Upper lobe of right lung (tissue), 1 donor: Measurements from ENCODE around the gene ACOXL. TPM values are rescaled to one million over a fixed set of nuclear protein-coding genes. Genes with fewer than 3 reads are reported as not detected.
A peak's percentile ranks its signal among the peaks of the same experiment; 100 is the strongest.

Source experiments
- ATAC-seq: fragments of 200-7000 bp; cut with Tn5 transposase; one replicate; pipeline ENCODE4 v1.9.1; 2020; ENCODE audit warnings: mild to moderate bottlenecking, moderate library complexity
- DNase-seq: peaks from one replicate; pipeline ENCODE4 v3.0.0-alpha.2; 2020
- H3K27ac ChIP-seq: fragments of 200-600 bp; one replicate; pipeline ENCODE4 v1.8.0; 2022
- H3K27me3 ChIP-seq: fragments of 200-600 bp; one replicate; pipeline ENCODE4 v1.8.0; 2022; ENCODE audit warnings: mild to moderate bottlenecking
- H3K36me3 ChIP-seq: fragments of 200-600 bp; one replicate; pipeline ENCODE4 v1.8.0; 2022
- H3K4me1 ChIP-seq: fragments of 200-600 bp; one replicate; pipeline ENCODE4 v1.8.0; 2022
- H3K4me3 ChIP-seq: fragments of 200-600 bp; one replicate; pipeline ENCODE4 v1.8.0; 2022; ENCODE audit warnings: mild to moderate bottlenecking
- H3K9me3 ChIP-seq: fragments of 200-600 bp; one replicate; pipeline ENCODE4 v1.8.0; 2022
- CTCF ChIP-seq: fragments of 200-600 bp; IDR thresholded peaks from one replicate; pipeline ENCODE4 v1.8.0; 2022; ENCODE audit warnings: antibody characterized with exemption
- intact Hi-C: fragments of 100-400 bp; cut with DNase I; formaldehyde crosslinking; loops from one replicate; pipeline ENCODE4 v1.11.0; 2022
- total RNA-seq: library from RNA; stranded (reverse); fragmentation: NEBNext Ultra II Directional; extraction: Animal tissue kit (Norgen Biotek cat#: 25700); gene quantifications from one replicate; pipeline ENCODE4 v1.2.1, GENCODE V29; 2021
- donor health status: DM: no; HTN: yes; CAD: no; lungs with severe emphysema.

Gene ACOXL
- total RNA-seq, 1 donor from 2014 or later: 47.5 TPM

GRCh38 chr2:111121828-111122630, 389.7 kb downstream of the ACOXL start:
- H3K4me3 ChIP-seq: peak overlapping the region; percentile 91
- DNase-seq: peak; percentile 95
- H3K27me3 ChIP-seq: peaks cover 4% of the 10 kb centered on the region
- peaks cover 37% of the 10 kb centered on the region for H3K4me1 ChIP-seq
- no peaks in the 10 kb centered on the region for H3K9me3 ChIP-seq
- intact Hi-C loops: no loop called here
- no peak for TF ChIP-seq CTCF
- H3K27ac ChIP-seq: peak overlapping the region; percentile 77
- H3K36me3 ChIP-seq: peaks cover 31% of the 10 kb centered on the region
- peak; percentile 86 for ATAC-seq

- peak; percentile 47 for ATAC-seq
Measured at GRCh38 chr2:111122631-111123421, 390.5 kb downstream of the ACOXL start.

GRCh38 chr2:111123751-111124150, 391.4 kb downstream of the ACOXL start:
- ATAC-seq: no peak
- H3K4me1 ChIP-seq: peaks cover 21% of the 10 kb centered on the region
- TF ChIP-seq CTCF: no peak
- no peak overlapping the region for H3K27ac ChIP-seq
- H3K27me3 ChIP-seq: peaks cover 2% of the 10 kb centered on the region
- H3K4me3 ChIP-seq: peak overlapping the region; percentile 91
- no peaks in the 10 kb centered on the region for H3K9me3 ChIP-seq
- peaks cover 39% of the 10 kb centered on the region for H3K36me3 ChIP-seq
- intact Hi-C loops: no loop called here
- DNase-seq: no peak

More at GRCh38 chr2:111122631-111123421, 390.5 kb downstream of the ACOXL start:
- Histone ChIP-seq H3K4me3 (peak overlapping the region; percentile 91), H3K9me3 (no peaks in the 10 kb centered on the region), H3K4me1 (peaks cover 29% of the 10 kb centered on the region), H3K27me3 (peaks cover 4% of the 10 kb centered on the region), H3K27ac (peak overlapping the region; percentile 84), H3K36me3 (peaks cover 31% of the 10 kb centered on the region)
- TF ChIP-seq CTCF: no peak
- DNase-seq: peak; percentile 88
- intact Hi-C loops: no loop called here

GRCh38 chr2:111126581-111126980, 394.2 kb downstream of the ACOXL start:
- no peaks in the 10 kb centered on the region for H3K9me3 ChIP-seq
- DNase-seq (no peak), ATAC-seq (no peak)
- no peak for TF ChIP-seq CTCF
- H3K27ac ChIP-seq: no peak overlapping the region
- intact Hi-C loops: no loop called here
- H3K4me3 ChIP-seq: no peak overlapping the region
- H3K27me3 ChIP-seq: no peaks in the 10 kb centered on the region
- H3K4me1 ChIP-seq: peaks cover 17% of the 10 kb centered on the region
- H3K36me3 ChIP-seq: peaks cover 53% of the 10 kb centered on the region

- ATAC-seq (no peak), DNase-seq (no peak)
- Histone ChIP-seq H3K9me3 (no peaks in the 10 kb centered on the region), H3K4me3 (no peak overlapping the region), H3K4me1 (peaks cover 17% of the 10 kb centered on the region), H3K36me3 (peaks cover 53% of the 10 kb centered on the region), H3K27me3 (no peaks in the 10 kb centered on the region), H3K27ac (no peak overlapping the region)
- no peak for TF ChIP-seq CTCF
- intact Hi-C loops: no loop called here
Measured at GRCh38 chr2:111127351-111127750, 395.0 kb downstream of the ACOXL start.
